Measurements from ENCODE around the gene MAPRE3.
"Not testable (repeated sequence)": the region's sequence is repeated elsewhere in the genome, so short reads cannot be mapped to it uniquely, and the experiment has no call there.

Gene MAPRE3

GRCh38 chr2:27073782-27074181, 103.3 kb downstream of the MAPRE3 start:
- TF ChIP-seq, protein P1, sequence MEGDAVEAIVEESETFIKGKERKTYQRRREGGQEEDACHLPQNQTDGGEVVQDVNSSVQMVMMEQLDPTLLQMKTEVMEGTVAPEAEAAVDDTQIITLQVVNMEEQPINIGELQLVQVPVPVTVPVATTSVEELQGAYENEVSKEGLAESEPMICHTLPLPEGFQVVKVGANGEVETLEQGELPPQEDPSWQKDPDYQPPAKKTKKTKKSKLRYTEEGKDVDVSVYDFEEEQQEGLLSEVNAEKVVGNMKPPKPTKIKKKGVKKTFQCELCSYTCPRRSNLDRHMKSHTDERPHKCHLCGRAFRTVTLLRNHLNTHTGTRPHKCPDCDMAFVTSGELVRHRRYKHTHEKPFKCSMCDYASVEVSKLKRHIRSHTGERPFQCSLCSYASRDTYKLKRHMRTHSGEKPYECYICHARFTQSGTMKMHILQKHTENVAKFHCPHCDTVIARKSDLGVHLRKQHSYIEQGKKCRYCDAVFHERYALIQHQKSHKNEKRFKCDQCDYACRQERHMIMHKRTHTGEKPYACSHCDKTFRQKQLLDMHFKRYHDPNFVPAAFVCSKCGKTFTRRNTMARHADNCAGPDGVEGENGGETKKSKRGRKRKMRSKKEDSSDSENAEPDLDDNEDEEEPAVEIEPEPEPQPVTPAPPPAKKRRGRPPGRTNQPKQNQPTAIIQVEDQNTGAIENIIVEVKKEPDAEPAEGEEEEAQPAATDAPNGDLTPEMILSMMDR (IDR thresholded peaks at IDR 0.05; ENCODE audit: insufficient read depth, missing control alignments), result no peak
- DNase-seq (ENCODE audit: insufficient read length, low spot score), result no peak
- no peak for FAIRE-seq

DNA sequence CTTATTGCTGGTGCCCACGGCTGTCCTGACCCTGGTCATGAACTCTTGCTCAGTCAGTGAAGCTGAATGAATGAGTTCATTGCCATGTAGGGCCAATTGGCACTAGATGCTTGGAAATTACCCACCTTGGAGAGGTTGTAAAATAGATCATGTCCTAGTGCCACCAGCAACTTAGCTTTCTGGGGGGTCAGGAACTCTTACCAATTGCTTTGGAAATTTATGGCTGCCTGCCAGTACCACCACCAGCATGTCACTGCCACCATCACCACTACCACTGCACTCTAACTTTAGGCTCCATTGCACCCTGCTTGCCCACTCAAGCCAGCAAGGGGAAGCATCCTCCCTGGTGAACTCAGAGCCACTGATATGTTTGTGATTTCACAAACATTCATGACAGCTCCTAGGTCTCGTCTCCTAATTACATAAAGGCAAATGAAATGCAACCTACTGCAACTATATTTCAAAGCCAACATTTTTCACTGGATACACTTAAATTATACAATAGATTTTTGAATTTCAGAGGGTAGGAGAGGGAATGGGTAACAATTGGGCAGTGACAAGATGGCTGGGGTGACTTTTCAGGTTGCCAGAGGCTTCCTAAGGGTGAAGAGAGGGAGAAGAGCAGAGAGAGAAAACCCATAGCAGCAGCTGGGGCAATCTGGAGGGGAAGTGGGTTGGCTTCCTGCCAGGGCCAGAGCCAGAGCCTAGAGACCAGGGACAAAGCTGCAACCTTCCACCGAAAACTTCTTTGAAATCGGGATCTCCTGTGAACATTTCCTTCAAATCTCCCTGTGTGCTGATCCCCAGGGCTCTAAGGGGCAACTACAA, 104.5 kb downstream of the MAPRE3 start:
- FAIRE-seq, result no peak
- TF ChIP-seq, protein P1 (IDR thresholded peaks at IDR 0.05; ENCODE audit: insufficient read depth, missing control alignments), result no peak
- DNase-seq (ENCODE audit: insufficient read length, low spot score), result no peak

DNA sequence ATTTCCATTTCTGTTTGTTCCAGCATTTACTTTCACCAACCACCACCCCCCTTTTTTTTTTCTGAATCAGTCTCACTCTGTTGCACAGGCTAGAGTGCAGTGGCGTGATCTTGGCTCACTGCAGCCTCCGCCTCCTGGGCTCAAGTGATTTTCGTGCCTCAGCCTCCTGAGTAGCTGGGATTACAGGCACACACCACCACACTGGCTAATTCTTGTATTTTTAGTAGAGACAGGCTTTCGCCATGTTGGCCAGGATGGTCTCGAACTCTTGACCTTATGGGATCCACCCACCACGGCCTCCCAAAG, 105.1 kb downstream of the MAPRE3 start:
- FAIRE-seq; DNase-seq (ENCODE audit: insufficient read length, low spot score): not testable (repeated sequence)

GRCh38 chr2:27076323-27076722, 105.9 kb downstream of the MAPRE3 start:
- FAIRE-seq (no peak), DNase-seq (ENCODE audit: insufficient read length, low spot score) (no peak)
- TF ChIP-seq, protein P1 (IDR thresholded peaks at IDR 0.05; ENCODE audit: insufficient read depth, missing control alignments), result no peak

Measured in D721Med (cell line).